NOMO-1 treated with DMSO at 0.1 percent for 48 hours (cell line): ENCODE data around the gene SGCB.
"Not testable (repeated sequence)": the region's sequence is repeated elsewhere in the genome, so short reads cannot be mapped to it uniquely, and the experiment has no call there.

Experiments
- DNase-seq: peaks from one replicate; lab custom pipeline; 2025; ENCODE audit not compliant: unreplicated experiment; lab: John Stamatoyannopoulos, UW

SGCB gene, protein sequence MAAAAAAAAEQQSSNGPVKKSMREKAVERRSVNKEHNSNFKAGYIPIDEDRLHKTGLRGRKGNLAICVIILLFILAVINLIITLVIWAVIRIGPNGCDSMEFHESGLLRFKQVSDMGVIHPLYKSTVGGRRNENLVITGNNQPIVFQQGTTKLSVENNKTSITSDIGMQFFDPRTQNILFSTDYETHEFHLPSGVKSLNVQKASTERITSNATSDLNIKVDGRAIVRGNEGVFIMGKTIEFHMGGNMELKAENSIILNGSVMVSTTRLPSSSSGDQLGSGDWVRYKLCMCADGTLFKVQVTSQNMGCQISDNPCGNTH

DNA sequence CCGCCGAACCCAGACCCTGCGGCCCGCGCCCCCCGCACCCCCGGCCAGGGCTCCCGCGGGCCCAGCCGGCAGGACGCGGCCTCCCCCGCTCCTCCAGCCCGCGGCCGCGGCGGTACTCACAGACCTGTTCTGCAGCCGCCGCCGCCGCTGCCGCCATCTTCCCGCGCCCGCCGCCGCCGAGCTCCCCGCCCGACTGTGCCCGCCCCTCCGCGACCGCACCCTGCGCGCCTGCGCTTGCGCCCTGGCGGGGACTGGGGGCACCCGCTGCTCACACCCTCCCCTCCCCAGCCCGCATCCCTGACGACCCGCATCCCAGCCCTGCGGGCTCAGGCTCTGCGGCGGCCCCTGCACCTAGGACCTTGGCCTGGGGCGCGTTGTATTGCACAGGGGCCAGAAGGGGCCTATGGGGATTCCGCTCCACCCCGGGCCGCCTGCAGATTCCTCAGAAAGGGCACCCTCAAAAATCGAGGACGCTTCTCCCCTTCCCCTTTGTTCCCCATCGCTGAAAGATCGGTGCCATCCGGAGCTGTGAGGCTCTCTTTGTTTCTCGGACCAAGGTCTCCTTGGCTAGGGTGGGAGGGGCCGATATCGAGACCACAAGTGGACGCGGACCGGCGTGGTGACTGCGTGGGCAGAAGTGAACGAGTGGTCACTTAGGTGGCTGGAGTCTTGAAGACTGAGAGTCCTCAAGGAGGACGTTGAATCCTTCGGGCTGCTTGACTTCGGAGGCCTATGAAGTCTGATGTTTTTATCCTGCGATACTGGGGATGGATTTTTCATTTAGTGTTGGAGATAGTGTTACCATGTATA lies at the start of gene SGCB:
Gene SGCB (minus strand): TSS at position 197 of the 810 bp plus-strand sequence. CDS start 40 bp downstream, at position 157.
- peak; percentile 25 for DNase-seq

DNA sequence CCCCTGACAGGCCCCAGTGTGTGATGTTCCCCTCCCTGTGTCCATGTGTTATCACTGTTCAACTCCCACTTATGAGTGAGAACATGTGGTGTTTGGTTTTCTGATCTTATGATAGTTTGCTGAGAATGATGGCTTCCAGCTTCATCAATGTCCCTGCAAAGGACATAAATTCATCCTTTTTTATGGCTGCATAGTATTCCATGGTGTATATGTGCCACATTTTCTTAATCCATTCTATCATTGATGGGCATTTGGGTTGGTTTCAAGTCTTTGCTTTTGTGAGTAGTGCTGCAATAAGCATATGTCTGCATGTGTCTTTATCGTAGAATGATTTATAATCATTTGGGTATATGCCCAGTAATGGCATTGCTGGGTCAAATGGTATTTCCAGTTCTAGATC lies 48.3 kb upstream of the SGCB start:
- not testable (repeated sequence) for DNase-seq

DNA sequence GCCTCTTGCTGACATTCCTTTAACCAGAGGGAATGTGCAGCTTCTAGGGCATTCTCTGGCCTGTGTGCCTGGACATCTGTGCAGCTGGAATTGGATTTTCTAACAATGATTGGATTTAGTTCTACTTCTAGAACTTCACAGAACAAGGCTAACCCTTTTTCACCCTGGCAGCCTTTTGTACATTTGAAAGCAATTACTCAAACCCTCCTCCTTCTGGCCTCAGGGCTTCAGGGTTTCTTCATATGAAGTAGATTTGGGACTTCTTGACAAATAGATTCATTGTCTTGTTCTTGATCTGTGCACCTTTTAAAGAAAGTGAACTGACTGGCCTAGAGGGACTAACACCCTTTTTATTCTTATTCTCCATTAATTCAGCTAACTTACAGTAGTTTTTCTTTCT lies 43.1 kb upstream of the SGCB start:
- DNase-seq = no peak

DNA sequence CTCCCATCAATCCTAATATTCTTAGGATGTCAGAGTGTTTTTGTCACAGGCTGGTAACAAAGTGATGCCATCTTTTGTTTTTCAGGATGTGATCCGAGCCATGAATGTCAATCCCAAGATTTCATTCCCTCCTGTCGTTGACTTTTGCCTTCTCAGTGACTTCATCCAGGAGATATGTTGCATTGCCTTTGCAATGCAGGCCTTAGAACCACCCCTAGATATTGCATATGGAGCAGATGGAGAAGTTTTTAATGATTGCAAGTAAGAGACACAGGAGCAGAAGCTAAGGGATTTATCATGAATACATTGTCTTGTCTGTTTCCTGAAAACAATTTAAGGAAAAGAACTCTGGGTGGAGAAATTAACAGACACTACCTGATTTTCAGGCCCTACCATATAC lies 41.6 kb upstream of the SGCB start:
- no peak for DNase-seq

DNA sequence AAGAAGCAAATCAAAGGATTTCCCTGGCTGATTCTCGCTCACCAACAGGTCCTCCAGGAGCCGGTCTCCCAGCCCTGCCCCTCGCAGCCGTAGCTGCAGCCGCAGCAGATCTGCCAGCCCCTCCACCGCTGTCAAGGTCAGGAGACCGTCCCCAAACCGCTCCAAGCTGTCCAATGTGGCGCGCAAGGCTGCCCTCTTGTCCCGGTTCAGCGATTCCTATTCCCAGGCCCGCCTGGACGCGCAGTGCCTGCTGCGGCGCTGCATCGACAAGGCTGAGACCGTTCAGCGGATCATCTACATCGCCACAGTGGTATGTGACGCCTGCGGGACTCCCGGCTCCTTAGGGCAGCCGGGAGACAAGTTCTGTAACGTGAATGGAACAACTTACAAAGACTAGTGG lies 38.6 kb upstream of the SGCB start:
- DNase-seq = no peak

DNA sequence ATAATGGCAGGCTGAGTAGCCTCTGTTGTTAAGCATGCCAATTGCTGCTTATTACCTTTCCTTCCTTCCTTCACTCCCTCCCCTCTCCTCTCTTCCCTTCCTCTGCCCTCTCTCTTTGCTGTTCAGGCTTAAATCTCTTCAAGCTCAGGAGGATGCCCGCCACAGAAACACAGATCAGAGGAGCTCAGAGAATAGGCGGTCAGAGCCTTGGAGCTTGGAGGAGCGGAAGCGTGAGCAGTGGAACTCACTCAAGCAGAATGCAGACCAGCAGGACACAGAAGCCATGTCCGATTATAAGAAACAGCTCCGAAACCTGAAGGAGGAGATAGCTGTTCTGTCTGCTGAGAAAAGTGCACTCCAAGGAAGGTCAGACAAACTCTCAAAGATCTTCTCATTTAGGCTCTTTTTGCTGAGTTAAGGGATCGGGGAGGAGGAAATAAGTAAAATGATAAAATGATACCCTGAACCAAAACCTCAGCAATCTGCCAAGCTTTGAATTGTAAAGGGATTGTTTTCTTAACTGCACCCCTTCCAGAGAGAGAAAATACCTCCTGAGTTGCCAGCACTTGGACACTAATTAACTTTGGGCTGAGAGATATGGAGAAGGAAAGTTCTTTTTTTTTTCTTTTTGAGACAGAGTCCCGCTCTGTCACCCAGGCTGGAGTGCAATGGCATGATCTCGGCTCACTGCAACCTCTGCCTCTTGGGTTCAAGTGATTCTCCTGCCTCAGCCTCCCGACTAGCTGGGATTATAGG lies 33.9 kb upstream of the SGCB start:
- no peak for DNase-seq

DNA sequence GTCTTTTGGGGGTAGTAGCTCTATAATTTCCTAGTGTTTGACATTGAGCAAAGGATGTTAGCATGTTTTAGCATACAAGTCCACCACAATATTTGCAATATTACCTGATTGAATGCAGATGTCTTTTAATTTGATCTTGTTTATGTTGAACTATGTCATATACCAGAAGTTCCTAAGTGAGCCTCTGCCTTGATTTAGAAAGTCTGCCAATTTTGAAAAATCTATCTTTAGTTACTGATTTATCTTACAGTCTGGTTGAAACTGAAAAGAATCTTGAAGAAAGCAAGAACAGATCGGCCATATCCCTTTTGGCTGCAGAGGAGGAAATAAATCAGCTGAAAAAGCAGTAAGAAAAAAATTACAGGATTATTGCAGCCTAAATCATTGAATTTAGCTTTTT lies 31.5 kb upstream of the SGCB start:
- DNase-seq = no peak

DNA sequence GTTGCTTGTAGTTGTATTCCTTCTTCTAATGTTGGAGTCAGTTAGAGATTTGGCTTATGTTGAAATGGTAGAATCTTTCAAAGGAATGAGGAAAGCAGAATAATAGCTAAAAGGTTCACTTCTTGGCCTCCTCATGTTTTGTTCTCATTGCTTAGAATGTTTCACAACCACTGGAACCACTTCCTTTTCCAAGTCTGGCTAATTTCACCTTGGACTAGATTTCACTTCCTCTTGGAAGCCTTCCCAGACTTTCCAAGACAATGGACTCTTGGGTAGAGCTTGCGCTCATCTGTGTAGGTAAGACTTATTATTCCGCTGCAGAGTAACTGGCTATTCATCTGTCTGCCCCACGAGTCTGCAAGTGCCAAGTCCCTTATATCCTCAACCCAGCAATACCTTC lies 21.3 kb upstream of the SGCB start:
- DNase-seq = peak; percentile 37

DNA sequence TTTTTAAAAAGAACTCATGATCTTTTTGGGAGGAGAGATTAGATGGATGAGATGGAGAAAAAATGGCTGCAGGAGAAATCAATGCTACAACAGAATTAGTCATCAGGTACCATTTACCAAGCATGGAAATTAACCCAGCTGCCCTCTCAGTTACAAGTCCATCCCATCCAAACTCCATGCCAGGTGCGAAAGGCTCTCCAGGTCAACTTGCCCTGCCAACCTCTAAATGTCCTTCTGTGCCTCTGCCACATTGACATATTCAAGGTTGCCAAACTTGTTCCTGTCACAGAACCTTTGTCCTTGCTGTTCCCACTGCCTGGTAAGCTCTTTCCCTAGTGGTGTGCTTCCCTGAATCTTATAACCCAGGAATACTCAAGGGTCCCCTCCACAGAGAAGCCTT lies 20.2 kb upstream of the SGCB start:
- no peak for DNase-seq

DNA sequence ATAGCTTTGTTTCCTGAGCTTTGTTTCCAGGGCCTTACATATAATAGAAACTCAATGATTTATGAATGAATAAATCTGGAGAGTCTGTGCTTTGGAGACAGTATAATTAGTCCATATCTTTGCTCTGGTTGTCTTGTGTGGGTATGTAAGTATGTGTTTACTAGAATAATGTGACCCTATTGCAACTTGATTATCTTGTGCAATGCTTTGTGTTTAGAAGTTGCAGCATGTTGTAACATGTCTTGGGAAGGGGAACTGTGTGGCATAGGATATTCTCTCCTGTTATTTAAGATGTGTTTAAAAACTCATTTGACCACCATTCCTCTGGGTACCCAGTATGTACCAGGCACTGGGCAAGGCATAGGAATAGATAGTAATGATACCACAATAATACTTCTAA lies 19.1 kb upstream of the SGCB start:
- peak; percentile 62 for DNase-seq

DNA sequence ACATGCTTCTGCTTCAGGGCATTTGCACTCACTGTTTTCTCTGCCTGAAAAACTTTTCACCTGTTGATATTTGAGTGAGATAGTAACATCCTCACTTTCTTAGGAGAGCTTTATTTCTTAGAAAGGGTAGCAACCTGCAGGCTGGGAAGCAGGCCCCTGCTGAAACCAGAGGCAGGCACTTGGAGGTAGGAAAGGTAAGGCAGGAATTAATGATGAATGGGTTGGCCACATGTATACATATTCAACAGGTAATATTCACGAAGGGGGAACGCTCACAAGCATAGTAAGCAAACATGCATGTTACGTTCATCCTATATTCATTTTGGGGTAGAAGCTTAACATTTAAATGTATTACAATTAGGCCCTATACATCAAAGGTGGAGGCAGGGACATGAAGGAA lies 16.2 kb upstream of the SGCB start:
- no peak for DNase-seq

DNA sequence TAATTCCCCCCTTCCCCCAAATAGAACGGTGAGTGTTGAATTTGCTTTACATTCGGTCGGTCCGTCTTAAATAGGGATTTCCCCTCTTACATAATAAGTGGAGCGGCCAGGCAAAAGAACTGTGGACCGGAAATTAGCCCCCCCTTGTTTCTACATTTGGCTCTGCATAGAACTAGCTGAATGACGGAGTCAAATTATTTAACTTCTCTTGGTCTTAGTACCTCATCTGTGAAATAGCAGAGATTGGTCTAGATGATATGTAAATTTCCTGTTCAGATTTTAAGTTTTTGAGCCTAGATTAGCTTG lies 14.3 kb upstream of the SGCB start:
- DNase-seq = peak; percentile 31

DNA sequence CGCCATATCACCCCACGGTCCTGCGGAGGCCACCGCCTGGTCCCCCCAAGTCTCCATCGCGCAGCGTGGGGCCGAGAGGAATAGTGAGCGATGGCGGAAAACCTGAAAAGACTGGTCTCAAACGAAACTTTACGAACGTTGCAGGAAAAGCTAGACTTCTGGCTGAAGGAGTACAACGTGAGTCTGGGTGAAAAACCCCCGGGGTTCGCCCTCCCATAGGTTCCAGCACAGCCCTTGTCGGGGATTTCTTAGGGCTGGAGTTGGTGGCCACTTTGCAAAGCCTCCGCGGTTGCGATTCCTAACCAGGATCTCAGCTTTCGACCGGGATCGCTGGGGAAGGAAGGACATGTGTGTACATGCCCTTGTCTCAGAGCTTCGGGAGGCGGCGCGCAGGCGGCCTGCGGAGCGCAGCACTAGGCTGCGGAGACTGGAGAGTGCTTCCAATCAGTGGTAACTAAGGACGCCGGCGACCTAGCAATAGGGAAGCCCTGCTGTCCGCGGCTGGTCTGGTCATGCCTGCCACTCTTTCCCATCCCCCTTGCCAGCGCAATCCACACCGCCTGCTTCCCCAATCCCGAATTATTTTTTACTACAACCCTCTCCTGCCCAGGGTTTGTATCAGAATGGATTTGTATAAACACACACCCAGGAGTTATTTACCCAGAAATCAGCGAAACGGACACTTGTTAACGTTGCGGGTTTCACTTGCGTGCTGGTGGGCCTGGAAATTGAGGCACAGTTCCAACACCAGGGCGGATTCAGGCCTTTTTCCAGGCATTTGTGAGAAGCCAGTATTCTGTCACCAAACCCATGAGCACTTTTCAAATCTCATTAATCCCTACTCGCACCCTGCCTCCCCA lies 13.7 kb upstream of the SGCB start:
- peak; percentile 54 for DNase-seq

DNA sequence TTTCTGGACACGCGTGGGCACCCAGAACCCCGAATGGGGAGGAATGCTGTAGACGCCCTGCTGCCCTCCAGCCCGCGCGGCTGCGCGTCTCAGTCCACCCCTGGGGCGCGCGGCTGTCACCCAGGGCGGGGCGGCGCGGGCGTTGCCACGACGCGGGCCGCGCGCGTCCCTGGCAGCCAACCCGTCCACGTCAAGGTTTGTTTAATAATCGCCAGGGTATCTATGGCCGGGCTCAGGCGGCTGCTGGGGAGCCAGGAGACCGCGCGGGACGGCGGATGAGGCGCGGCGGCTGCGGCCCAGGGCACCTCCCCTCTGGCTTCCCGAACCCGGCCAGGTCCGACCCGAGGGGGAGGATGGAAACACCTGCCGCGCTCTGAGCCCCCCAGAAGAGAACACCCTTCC lies 13.1 kb upstream of the SGCB start, which contains the start of gene SPATA18:
Gene SPATA18 (plus strand): TSS at position 92 of the 402 bp plus-strand sequence. CDS start 401 bp downstream, outside the sequence.
- DNase-seq = no peak

DNA sequence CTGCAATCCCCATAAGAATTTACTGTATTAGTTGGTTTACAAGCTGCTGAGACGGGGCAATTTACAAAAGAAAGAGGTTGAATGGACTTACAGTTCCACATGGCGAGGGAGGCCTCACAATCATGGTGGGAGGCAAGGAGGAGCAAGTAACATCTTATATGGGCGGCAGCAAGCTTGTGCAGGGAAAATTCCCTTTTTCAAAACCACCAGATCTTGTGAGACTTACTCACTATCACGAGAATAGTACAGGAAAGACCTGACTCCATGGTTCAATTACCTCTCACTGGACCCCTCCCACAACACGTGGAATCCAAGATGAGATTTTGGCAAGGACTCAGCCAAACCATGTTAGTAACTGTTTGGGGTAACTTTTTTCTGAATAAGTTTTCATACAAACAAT lies 11.2 kb upstream of the SGCB start:
- DNase-seq = no peak

DNA sequence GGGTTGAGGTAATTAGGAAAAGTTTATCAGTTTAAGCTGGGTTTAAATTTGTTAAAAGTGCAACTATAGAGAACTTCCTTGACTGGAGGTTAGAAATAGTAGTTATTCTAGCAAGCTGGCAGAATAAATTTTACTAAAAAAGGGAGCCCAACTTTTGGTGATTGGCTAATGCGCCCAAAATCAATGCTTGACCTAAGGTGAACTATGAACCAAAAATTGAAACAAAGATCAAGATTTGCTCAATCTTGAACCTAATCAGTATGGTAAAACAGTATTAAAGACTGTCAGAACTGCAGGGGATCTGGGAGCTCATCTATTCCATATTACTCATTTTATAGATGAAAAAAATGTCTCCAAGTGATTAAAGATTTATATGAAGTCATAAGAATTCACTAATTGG lies 6.9 kb upstream of the SGCB start:
- DNase-seq = no peak

DNA sequence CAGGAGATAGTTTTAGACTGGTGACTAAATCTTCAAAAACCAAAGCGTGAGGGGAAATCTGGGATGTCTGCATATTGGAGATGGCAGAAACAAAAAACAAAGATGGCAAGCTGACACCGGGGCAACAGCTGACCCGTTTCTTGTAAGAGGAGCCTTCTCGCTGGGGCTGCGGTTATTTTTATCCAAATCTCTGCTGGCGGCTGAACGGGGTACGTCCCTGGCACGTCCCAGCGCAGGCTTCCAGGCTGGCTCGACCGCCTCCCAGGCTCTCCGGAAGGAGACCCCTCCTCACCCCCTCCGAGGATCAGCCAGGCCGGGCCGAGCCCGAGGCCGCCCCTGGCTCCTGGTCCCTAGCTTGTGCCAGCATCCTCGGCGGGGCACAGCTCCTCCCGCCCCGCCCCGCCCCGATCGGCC lies 403 bp downstream of the SGCB start:
- DNase-seq = no peak

DNA sequence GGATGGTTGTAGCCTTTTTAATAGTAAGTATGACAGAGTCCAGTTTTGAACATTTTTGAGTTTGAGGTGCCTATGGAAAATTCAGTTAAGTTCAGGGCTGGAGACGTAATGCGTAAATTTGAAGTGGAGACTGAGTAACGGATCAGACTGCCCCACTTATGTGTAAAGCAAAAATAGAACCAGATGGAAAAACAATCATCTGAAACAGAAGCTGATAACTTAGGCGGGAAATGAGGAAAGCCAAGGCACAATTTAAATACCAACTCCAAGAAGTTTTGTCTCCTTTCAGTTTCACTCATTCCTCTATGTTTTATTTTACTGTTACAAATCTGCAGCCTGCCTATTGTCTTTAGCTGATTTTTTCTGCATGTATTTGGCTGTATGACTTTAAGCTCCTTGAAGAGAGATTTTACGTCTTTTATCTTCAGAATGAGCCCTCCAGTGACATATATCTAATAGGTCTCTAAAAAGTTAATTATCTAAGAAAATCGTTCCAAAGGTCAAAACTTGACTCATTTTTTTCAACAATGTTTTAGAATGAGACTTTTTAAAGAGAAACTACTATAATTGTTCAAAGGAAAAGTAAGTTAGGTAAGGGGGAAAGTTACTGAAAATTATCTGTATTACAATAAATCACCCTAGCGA lies 1.1 kb downstream of the SGCB start:
- no peak for DNase-seq

DNA sequence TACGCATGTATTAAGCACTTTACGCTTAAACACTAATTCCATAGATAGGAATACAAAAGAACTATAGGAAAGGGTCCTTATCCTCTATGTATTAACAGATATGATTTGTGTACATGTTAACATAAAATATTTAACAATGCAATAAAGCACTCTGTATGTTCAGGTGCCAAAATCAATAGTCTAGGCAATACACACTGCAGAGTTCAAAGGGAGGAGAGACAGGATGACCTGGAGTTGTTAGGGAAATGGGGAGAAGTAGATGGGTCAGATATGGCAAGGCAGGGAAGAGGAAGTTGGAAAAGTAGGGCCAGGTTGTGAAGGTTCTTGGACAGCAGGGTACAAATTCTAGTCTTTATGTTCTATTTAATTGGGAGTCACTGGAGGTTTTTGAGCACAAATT lies 2.9 kb downstream of the SGCB start:
- DNase-seq = no peak

DNA sequence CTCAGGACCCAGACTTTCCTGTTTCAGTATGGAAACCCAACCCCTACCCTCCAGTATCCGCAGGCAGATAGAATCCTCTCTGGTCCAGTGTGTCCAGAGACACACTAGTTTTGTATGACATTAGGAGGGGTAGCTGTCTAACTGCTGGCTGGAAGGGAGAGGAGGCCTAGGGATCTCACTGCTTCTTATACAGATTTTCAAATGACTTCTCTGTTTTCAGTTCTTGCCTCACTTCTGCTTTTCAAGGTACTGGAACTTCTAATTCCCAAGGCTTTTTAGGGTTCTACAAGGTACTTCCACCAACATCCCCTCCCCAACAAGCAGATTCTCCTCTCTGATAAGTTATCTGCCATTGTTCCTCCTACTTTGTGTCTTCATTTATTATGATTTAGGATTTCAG lies 6.1 kb downstream of the SGCB start:
- DNase-seq = peak; percentile 34
